T-helper 2 cell treated with Interferon-gamma antibody and Interleukin-4, amounts not matched to agents 5 μg/mL and 100 μg/mL, for 36 hours (primary cell): ENCODE measurements around the gene TMEM235.
A peak's percentile ranks its signal among the peaks of the same experiment; 100 is the strongest.
"Not testable (repeated sequence)": the region's sequence is repeated elsewhere in the genome, so short reads cannot be mapped to it uniquely, and the experiment has no call there.

Experiments used
- DNase-seq: peaks from one replicate; pipeline ENCODE4 v3.0.0; 2021; ENCODE audit warnings: low spot score
- H3K27ac Mint-ChIP-seq: one replicate; pipeline ENCODE4 v1.8.0; 2021; ENCODE audit warnings: mild to moderate bottlenecking, mixed read lengths
- H3K27me3 Mint-ChIP-seq: one replicate; pipeline ENCODE4 v1.8.0; 2021; ENCODE audit warnings: low read depth, mixed read lengths
- H3K36me3 Mint-ChIP-seq: one replicate; pipeline ENCODE4 v1.8.0; 2021; ENCODE audit warnings: low read depth, mixed read lengths
- H3K4me1 Mint-ChIP-seq: one replicate; pipeline ENCODE4 v1.8.0; 2021; ENCODE audit warnings: low read depth, mixed read lengths
- H3K4me3 Mint-ChIP-seq: one replicate; pipeline ENCODE4 v1.8.0; 2022; ENCODE audit warnings: mild to moderate bottlenecking, moderate library complexity, mixed read lengths
- H3K9me3 Mint-ChIP-seq: one replicate; pipeline ENCODE4 v1.8.0; 2021; ENCODE audit warnings: mixed read lengths

TMEM235 gene

DNA sequence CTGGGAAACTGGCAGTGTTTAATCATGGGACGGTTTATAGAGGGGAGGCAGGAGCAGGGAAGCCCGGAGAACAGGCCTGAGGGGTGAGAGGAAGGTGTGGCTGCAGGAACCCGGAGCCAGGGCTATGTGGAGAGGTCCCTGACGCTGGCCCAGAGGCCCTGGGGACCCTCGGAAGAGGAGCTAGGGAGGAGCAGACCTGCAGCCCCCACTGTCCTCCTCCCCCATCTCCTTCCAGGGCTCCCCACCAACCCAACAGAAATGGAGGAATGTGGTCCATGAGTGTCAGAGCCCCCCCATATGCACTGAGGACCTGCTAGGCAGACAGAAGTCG lies 20.3 kb downstream of the TMEM235 start:
- H3K27ac Mint-ChIP-seq = no peak overlapping the region

DNA sequence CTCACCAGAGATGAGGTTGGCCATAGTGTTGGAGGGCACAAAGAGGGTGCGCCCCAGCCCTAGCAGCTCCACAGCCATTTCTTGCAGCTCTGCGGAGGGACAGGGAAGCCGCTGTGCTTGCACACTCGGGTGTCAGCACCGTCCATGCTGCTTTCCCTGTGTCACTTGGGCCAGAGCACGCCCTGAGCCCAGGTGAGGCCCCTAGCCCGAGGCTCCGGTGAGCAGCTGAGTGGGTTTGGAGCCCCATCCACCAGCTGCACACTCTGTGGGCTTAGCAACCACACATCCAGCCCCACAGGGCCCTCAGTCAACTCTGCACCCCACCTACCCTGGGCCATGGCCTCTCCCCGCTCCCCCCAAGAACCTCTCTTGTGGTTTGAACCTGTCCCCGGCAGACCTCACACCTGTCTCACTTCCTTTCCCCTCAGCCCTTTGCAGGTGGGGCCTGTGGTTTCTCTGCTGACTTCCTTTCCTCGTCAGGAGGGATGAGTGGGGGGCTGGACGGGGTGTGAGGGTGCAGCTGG lies 20.7 kb downstream of the TMEM235 start:
- Mint-ChIP-seq H3K4me3 (peak overlapping the region; percentile 74), H3K27me3 (no peaks in the 10 kb centered on the region), H3K9me3 (no peaks in the 10 kb centered on the region), H3K27ac (peak overlapping the region; percentile 42), H3K4me1 (peaks cover 33% of the 10 kb centered on the region), H3K36me3 (no peaks in the 10 kb centered on the region)
- no peak for DNase-seq

More for the DNA sequence above, 20.3 kb downstream of the TMEM235 start:
- peaks cover 33% of the 10 kb centered on the region for H3K4me1 Mint-ChIP-seq
- peak overlapping the region; percentile 74 for H3K4me3 Mint-ChIP-seq
- DNase-seq = no peak
- H3K36me3 Mint-ChIP-seq = no peaks in the 10 kb centered on the region
- no peaks in the 10 kb centered on the region for H3K9me3 Mint-ChIP-seq
- no peaks in the 10 kb centered on the region for H3K27me3 Mint-ChIP-seq

DNA sequence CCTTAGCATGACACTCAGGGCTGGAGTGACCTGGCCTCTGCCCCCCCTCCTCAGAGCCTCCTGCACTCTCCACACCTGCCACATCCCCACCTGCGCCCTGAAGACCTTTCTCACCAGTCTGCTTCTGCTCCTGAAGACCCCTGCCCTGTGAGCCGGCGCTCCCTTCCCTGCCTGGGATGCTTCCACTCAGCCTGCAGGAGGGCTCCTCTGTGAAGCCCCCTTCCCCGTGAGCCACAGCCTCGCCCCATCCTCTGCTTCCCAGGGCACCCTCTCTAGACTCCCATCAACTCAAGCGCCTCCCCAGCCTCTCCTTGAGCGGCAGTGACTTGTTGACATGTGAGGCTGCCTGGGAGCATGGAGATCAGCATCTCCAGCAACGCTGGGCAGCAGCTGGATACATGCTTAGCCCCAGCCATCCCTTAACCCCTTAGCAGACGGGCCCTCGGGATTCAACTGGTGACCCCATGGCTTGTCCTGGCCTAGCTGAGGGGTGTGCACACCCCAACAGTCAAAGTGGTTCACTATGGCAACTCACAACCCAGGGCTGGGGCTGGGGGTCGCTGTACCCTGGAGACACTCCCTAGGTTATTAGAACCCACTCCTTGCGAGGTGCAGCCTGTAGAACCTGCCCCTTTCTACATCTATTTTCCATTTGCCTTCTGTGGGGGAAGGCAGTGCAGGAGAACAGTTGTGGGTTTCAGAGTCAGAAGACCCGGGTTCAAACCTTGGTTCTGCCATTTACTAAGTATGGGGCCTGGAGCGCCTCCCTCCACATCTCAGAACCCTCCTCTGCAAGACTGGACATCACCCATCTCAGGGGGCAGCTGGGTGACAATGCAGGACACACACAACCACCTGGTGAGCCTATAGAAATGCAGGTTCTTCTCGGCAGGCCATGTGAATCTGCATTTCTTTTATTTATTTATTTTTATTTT lies 21.5 kb downstream of the TMEM235 start:
- Mint-ChIP-seq H3K36me3 (no peaks in the 10 kb centered on the region), H3K27ac (peak overlapping the region; percentile 42), H3K4me3 (peak overlapping the region; percentile 74), H3K27me3 (no peaks in the 10 kb centered on the region), H3K9me3 (no peaks in the 10 kb centered on the region), H3K4me1 (peaks cover 36% of the 10 kb centered on the region)
- DNase-seq = no peak

DNA sequence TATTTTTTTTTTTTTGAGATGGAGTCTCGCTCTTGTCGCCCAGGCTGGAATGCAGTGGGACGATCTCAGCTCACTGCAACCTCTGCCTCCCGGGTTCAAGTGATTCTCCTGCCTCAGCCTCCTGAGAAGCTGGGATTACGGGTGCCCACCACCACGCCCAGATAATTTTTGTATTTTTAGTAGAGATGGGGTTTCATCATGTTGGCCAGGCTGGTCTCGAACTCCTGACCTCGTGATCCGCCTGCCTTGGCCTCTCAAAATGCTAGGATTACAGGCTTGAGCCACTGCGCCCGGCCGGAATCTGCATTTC lies 22.2 kb downstream of the TMEM235 start:
- Mint-ChIP-seq H3K4me3 (peak overlapping the region; percentile 78), H3K27ac (peak overlapping the region; percentile 55), H3K4me1 (peaks cover 40% of the 10 kb centered on the region)
- H3K36me3 Mint-ChIP-seq, H3K9me3 Mint-ChIP-seq, H3K27me3 Mint-ChIP-seq, DNase-seq: not testable (repeated sequence)

DNA sequence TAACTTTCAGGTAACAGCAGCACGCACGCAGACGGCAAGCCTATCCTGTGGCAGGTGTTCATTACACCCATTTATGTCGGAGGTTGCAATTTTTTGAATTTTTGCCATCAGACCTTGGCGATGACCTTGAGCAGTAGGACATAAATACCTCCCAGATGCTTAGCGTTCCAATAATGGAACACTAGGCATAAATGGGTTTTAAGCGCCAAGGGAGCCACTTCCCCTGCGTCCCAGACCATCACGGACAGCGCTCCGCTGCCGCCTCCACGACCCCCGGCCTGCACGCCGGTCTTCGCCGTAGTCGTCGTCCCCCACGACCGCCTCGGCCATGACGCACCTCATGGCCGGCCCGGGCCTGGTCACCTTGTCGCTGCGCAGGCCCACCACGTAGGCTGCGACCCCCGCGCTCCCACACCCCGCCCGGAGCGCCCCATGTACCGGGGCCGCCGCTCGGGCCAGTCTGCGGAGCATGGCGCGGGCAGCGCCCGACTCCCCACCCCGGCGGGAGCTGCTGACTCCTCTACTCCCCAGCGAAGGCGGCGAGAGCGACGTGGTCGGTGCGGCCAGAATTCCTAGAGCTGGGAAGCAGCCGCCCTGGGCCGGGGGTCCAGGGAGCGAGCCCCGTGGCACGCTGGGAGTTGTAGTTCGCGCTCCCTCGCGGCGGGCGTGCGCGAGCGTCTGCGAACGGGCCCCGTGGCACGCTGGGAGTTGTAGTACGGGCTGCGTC lies 22.7 kb downstream of the TMEM235 start:
- H3K4me1 Mint-ChIP-seq = peaks cover 41% of the 10 kb centered on the region
- H3K27me3 Mint-ChIP-seq = no peaks in the 10 kb centered on the region
- no peaks in the 10 kb centered on the region for H3K9me3 Mint-ChIP-seq

GRCh38 chr17:78255029-78255656 lies 23.7 kb downstream of the TMEM235 start:
- Mint-ChIP-seq H3K4me3 (peak overlapping the region; percentile 58), H3K4me1 (peaks cover 47% of the 10 kb centered on the region), H3K27ac (no peak overlapping the region), H3K9me3 (no peaks in the 10 kb centered on the region), H3K36me3 (no peaks in the 10 kb centered on the region), H3K27me3 (no peaks in the 10 kb centered on the region)
- DNase-seq = no peak

More for the DNA sequence above, 22.7 kb downstream of the TMEM235 start:
- Mint-ChIP-seq H3K4me3 (peak overlapping the region; percentile 78), H3K36me3 (no peaks in the 10 kb centered on the region), H3K27ac (peak overlapping the region; percentile 82)
- DNase-seq = peak; percentile 79

DNA sequence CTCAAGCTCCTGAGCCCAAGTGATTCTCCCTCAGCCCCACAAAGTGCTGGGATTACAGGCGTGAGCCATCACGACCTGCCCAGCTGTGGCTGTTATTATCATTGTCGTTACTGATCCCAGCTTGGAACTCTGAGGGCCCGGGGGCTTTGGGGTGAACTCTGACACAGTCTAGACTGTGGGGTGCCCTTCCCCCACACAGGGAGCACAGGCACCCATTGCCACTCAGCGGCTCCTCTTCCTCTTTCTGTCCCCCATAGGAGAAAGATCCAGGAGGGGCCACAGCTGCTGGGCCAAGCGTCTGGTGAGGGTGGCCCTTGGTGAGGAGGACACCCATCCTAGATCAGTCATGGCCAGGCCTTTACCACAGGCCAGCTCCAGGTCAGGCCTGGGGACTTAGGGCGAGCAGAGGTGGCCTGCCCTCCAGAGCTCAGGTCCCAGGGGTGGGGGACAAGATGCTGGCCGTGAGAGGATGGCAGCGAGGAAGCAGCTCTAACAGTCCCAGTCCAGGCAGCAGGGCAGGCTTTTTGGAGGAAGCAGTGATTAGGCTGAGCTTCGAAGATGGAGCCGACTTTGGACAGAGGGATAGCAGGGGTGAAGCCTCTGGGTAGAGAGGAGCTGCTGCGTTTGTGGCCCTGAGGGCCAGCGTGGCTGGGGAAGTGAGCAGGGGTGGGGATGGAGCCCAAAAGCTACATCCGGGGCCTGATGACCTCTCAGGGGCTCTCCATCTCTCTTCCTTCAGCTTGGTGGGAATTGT lies 24.7 kb downstream of the TMEM235 start:
- no peaks in the 10 kb centered on the region for H3K36me3 Mint-ChIP-seq
- DNase-seq = no peak
- H3K27me3 Mint-ChIP-seq = no peaks in the 10 kb centered on the region
- no peaks in the 10 kb centered on the region for H3K9me3 Mint-ChIP-seq
- peak overlapping the region; percentile 41 for H3K27ac Mint-ChIP-seq
- H3K4me1 Mint-ChIP-seq = peaks cover 46% of the 10 kb centered on the region
- H3K4me3 Mint-ChIP-seq = no peak overlapping the region

DNA sequence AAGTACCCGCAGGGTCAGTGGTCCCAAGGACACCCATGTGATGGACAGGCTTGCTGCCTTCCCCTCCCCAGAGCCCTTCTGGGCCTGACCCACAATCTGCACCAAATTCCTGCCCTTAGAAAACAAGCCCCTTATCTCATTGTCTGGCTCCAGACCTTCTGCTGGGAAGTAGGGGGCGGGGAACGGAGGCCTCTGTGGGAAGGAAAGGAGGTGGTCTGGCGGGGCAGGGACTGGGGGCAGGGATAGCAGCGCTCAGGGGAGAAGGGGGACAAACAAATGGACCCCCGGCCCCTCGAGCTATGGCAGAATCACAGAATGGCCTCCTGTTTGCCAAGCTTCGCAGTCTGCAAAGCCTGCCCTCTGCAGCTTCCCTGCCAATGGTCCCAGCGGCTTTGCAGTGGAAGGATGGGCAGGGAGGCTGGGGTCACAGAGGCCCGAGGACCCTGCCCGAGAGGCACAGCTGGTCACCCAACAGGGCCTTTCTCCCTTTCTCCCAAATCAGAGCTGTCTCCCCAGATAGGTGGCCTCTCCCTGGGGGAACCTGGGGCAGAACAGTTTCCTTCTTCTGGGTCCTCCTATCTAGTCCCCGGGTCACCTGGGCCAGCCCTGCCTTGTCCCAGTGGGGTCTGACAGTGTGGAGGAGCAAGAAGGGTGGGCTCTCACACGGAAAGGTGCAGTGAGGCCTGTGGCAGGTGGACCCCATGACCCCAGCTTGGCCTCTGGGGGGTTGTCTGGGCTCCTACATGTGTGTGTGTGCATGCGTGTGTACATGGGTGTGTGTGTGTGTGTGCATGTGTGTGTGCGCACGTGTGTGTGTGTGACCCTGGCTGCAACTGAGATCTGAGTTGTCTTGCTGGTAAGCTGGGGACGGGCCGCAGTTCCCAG lies 25.5 kb downstream of the TMEM235 start:
- no peaks in the 10 kb centered on the region for H3K27me3 Mint-ChIP-seq
- no peak overlapping the region for H3K4me3 Mint-ChIP-seq
- H3K4me1 Mint-ChIP-seq = peaks cover 41% of the 10 kb centered on the region
- no peaks in the 10 kb centered on the region for H3K36me3 Mint-ChIP-seq
- H3K9me3 Mint-ChIP-seq = no peaks in the 10 kb centered on the region
- DNase-seq = no peak
- H3K27ac Mint-ChIP-seq = peak overlapping the region; percentile 41

DNA sequence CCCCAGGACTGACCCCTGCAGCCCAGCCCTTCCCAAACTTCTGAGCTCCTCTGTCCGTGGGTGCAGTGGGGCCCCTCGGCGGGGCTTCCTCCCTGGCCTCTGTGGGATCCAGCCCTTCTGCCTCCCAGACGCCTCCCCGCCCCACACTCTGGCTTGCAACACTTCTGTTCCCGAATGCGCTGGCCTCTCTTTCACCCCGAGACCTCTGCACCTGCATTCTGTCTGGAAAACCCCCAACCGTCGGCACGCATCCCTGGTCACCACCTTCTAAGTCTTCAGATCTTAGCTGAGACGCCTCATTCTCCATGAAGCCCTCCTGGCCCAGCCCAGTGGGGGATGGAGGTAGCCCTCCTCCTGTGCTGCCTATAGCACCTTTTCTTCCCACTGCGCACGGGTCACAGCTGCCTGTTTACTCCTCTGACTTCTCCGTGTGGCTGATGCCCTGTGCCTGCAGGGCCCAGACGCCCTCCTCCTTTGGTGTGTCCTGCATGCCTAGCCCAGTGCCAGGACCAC lies 26.4 kb downstream of the TMEM235 start:
- Mint-ChIP-seq H3K4me1 (peaks cover 34% of the 10 kb centered on the region), H3K27me3 (no peaks in the 10 kb centered on the region), H3K9me3 (no peaks in the 10 kb centered on the region), H3K4me3 (peak overlapping the region; percentile 69), H3K36me3 (peaks cover 1% of the 10 kb centered on the region), H3K27ac (peak overlapping the region; percentile 71)
- DNase-seq = no peak

GRCh38 chr17:78258323-78259191 lies 27.1 kb downstream of the TMEM235 start:
- DNase-seq = peak; percentile 68
- Mint-ChIP-seq H3K27me3 (no peaks in the 10 kb centered on the region), H3K9me3 (no peaks in the 10 kb centered on the region), H3K36me3 (peaks cover 1% of the 10 kb centered on the region), H3K27ac (peak overlapping the region; percentile 87), H3K4me3 (peak overlapping the region; percentile 69), H3K4me1 (peaks cover 34% of the 10 kb centered on the region)

DNA sequence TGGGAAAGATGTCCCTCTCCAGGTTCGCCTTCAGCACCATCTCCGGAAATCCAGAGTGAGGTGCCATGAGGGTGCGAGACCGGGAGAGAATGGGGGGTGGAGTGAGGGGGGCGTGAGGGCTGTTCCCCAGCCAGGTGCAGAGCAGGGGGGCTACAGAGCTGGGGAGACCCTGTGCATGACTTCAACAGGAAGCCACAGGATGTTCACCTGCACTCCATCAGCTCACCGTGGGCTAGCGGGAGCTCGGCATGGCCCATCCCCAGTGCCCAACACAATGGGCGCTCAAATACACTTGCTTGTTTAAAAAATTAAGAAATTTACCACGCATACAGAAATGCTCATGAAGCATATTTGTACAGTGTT lies 27.7 kb downstream of the TMEM235 start:
- no peak for DNase-seq
- Mint-ChIP-seq H3K9me3 (no peaks in the 10 kb centered on the region), H3K4me1 (peaks cover 31% of the 10 kb centered on the region), H3K27ac (no peak overlapping the region), H3K36me3 (peaks cover 1% of the 10 kb centered on the region), H3K4me3 (no peak overlapping the region), H3K27me3 (no peaks in the 10 kb centered on the region)
